Peyer's patch (tissue), 4 donors: Measurements from ENCODE around the gene SLC49A4. TPM values are rescaled to one million over a fixed set of nuclear protein-coding genes. Genes with fewer than 3 reads are reported as not detected.

Source experiments
- DNase-seq, 3 donors: peaks; one replicate each; pipeline ENCODE4 v3.0.0-alpha.2; 2017 to 2019
- H3K27ac ChIP-seq, 4 donors: fragments of 200-600 bp; sonication (generic); one replicate each; pipeline ENCODE4 v1.5.1; 2016 to 2019
- H3K27me3 ChIP-seq, 2 donors: fragments of 200-600 bp; sonication (generic); one replicate each; pipeline ENCODE4 v1.5.1; 2019
- H3K36me3 ChIP-seq, 3 donors: fragments of 200-600 bp; sonication (generic); one replicate each; pipeline ENCODE4 v1.5.1; 2016 to 2019
- H3K4me1 ChIP-seq, 4 donors: fragments of 200-600 bp; sonication (generic); one replicate each; pipeline ENCODE4 v1.5.1; 2016 to 2019
- H3K4me3 ChIP-seq, 4 donors: fragments of 200-600 bp; sonication (generic); 1 replicate in 3 of 4; 2 replicates in 1 of 4; pipeline ENCODE4 v1.5.1; 2016 to 2019; ENCODE audit warnings: mild to moderate bottlenecking in 1 of 4
- H3K9me3 ChIP-seq, 4 donors: fragments of 200-600 bp; sonication (generic); one replicate each; pipeline ENCODE4 v1.5.1; 2016 to 2019; ENCODE audit warnings: mild to moderate bottlenecking in 1 of 4
- POLR2A ChIP-seq, 2 donors: fragments of 450-650 bp; IDR thresholded peaks; one replicate each; pipeline ENCODE4 v1.5.1; 2017; ENCODE audit warnings: antibody characterized with exemption in 2 of 2, mild to moderate bottlenecking in 2 of 2, moderate library complexity in 2 of 2
- total RNA-seq, 4 donors: library from RNA; depleted of rRNA; stranded (reverse); fragments of >200 nt; gene quantifications; one replicate each; pipeline ENCODE4 v1.1.0, GENCODE V29; 2016
- TF ChIP-seq, protein P1 (sequence below), 6 experiments: fragments of 450-650 bp in 4 of 6; fragments of 200-600 bp in 2 of 6; sonication (generic) in 1 of 6; IDR thresholded peaks; one replicate each; pipeline ENCODE4 v1.5.1; 2017 to 2019; ENCODE audit warnings: antibody characterized with exemption in 6 of 6, mild to moderate bottlenecking in 3 of 6, moderate library complexity in 1 of 6

Gene SLC49A4
- total RNA-seq, 4 donors from 2014 or later, result 3.3 to 29.4 (median 13.0) TPM

GRCh38 chr3:122908251-122908650 lies 113.4 kb downstream of the SLC49A4 start:
- no peaks in the 10 kb centered on the region for H3K9me3 ChIP-seq
- H3K27ac ChIP-seq, result no peak overlapping the region
- H3K4me3 ChIP-seq, result no peak overlapping the region
- no peaks in the 10 kb centered on the region for H3K36me3 ChIP-seq
- H3K27me3 ChIP-seq, result no peaks in the 10 kb centered on the region
- TF ChIP-seq, protein P1, sequence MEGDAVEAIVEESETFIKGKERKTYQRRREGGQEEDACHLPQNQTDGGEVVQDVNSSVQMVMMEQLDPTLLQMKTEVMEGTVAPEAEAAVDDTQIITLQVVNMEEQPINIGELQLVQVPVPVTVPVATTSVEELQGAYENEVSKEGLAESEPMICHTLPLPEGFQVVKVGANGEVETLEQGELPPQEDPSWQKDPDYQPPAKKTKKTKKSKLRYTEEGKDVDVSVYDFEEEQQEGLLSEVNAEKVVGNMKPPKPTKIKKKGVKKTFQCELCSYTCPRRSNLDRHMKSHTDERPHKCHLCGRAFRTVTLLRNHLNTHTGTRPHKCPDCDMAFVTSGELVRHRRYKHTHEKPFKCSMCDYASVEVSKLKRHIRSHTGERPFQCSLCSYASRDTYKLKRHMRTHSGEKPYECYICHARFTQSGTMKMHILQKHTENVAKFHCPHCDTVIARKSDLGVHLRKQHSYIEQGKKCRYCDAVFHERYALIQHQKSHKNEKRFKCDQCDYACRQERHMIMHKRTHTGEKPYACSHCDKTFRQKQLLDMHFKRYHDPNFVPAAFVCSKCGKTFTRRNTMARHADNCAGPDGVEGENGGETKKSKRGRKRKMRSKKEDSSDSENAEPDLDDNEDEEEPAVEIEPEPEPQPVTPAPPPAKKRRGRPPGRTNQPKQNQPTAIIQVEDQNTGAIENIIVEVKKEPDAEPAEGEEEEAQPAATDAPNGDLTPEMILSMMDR (IDR thresholded peaks at IDR 0.05), result no peak
- TF ChIP-seq POLR2A (IDR thresholded peaks at IDR 0.05), result no peak
- H3K4me1 ChIP-seq, result peaks cover 0 to 3% (median 0%) of the 10 kb centered on the region in 4 donors
- no peak for DNase-seq

- Histone ChIP-seq H3K4me1 (peaks cover 0 to 3% (median 0%) of the 10 kb centered on the region in 4 donors), H3K4me3 (no peak overlapping the region), H3K36me3 (no peaks in the 10 kb centered on the region), H3K27me3 (no peaks in the 10 kb centered on the region), H3K27ac (no peak overlapping the region), H3K9me3 (no peaks in the 10 kb centered on the region)
- DNase-seq, result no peak
- TF ChIP-seq, protein P1 (IDR thresholded peaks at IDR 0.05), result no peak
- no peak for TF ChIP-seq POLR2A (IDR thresholded peaks at IDR 0.05)
Measured at GRCh38 chr3:122911901-122912300, 117.0 kb downstream of the SLC49A4 start.

DNA sequence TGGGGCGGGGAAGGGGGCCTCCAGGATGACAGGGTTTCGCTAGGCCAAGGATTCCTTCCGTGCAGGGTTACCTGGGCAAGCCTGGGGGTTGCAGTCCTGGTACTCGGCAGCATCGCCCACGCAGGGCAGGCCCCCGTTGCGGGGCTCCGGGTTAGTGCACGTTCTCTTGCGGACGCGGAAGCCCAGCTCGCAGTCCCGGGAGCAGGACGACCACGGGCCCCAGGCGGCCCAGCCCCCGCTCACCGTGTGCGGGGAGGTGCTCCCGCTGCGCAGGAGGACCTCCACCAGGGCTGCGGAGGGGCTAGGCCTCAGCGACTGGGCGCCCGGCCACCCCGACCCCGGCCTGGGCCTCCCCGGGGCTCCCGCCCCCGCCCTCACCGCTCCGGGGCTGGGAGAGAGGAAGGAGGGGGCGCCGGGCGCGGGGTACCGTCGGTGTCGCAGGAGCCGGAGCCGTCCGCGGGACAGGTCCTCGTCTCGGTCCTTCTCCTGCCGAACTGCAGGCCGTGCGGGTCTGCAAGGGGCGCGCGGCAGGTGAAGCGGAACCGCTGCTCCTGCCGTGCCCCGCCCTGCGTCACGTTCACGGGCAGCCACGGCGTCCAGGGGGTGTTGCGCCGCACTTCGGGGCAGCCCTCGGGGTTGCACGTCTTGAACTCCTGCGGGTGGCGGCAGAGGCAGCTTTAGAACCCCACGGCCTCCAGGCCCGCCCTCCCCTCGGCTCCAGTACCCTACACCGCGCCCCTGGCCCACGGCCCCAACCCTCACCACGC lies 118.1 kb downstream of the SLC49A4 start:
- no peaks in the 10 kb centered on the region for H3K36me3 ChIP-seq
- no peak overlapping the region for H3K4me3 ChIP-seq
- no peaks in the 10 kb centered on the region for H3K9me3 ChIP-seq
- no peak for TF ChIP-seq POLR2A (IDR thresholded peaks at IDR 0.05)
- TF ChIP-seq, protein P1 (IDR thresholded peaks at IDR 0.05), result no peak
- peaks cover 0 to 3% (median 0%) of the 10 kb centered on the region in 4 donors for H3K4me1 ChIP-seq
- H3K27me3 ChIP-seq, result no peaks in the 10 kb centered on the region
- no peak for DNase-seq
- no peak overlapping the region for H3K27ac ChIP-seq

- Histone ChIP-seq H3K27me3 (no peaks in the 10 kb centered on the region), H3K36me3 (no peaks in the 10 kb centered on the region), H3K4me1 (peaks cover 0 to 3% (median 0%) of the 10 kb centered on the region in 4 donors), H3K27ac (no peak overlapping the region), H3K9me3 (no peaks in the 10 kb centered on the region), H3K4me3 (no peak overlapping the region)
- TF ChIP-seq, protein P1 (IDR thresholded peaks at IDR 0.05), result no peak
- TF ChIP-seq POLR2A (IDR thresholded peaks at IDR 0.05), result no peak
- DNase-seq, result no peak
Measured at GRCh38 chr3:122913539-122914100, 118.8 kb downstream of the SLC49A4 start.

DNA sequence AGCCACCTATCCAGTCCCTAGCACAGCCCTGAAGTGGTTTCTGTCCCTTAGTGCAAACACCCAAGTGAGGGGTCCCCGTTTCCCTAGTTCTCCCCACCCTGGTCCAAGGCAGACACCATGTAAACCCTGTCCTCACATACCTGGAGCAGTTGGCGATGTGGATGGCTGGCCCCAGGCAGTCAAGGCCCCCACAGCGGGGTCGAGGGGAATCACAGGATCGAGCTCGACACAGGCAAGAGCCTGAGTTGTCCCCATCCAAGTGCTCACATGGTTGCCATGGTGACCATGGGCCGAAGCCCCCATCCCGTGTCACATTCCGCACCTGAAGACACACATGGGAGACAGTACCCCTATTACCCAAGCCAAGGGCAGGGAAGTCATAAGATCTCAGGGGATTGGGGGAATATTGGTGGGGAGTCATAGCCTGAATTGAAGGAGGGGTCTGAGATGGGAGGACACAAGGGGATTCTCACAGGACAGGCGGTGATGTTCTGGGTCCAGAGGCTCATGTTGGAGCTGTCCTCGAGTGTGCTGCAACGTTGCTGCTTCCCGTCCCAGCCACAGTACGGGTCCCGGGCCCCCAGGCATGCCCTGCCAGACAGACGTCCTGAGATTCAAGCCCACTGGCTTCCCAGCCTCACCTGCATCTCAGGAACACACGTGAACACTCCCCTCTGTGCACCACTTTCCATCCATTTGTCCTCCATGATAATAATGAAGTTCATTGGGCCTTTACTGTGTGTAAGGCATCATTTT lies 120.6 kb downstream of the SLC49A4 start:
- no peak overlapping the region for H3K27ac ChIP-seq

More for the DNA sequence above, 120.6 kb downstream of the SLC49A4 start:
- no peak for DNase-seq
- H3K9me3 ChIP-seq, result no peaks in the 10 kb centered on the region
- TF ChIP-seq, protein P1 (IDR thresholded peaks at IDR 0.05), result no peak
- no peak for TF ChIP-seq POLR2A (IDR thresholded peaks at IDR 0.05)
- no peaks in the 10 kb centered on the region for H3K36me3 ChIP-seq
- H3K4me3 ChIP-seq, result no peak overlapping the region
- peaks cover 0 to 3% (median 0%) of the 10 kb centered on the region in 4 donors for H3K4me1 ChIP-seq
- H3K27me3 ChIP-seq, result no peaks in the 10 kb centered on the region
